Mesendoderm (in vitro differentiated cells): Measurements from ENCODE around the gene TRIP13. TPM values are rescaled to one million over a fixed set of nuclear protein-coding genes. Genes with fewer than 3 reads are reported as not detected.
"Not testable (repeated sequence)": the region's sequence is repeated elsewhere in the genome, so short reads cannot be mapped to it uniquely, and the experiment has no call there.

Experiments
- DNase-seq: peaks from one replicate; pipeline ENCODE4 v3.0.0; 2013
- H2AK5ac ChIP-seq: 2 replicates; pipeline ENCODE4 v1.6.1; 2013; ENCODE audit warnings: low read length, inconsistent platforms
- H2BK120ac ChIP-seq: 2 replicates; pipeline ENCODE4 v1.6.1; 2013; ENCODE audit warnings: low read depth, mild to moderate bottlenecking, low read length, moderate library complexity, mixed read lengths
- H2BK15ac ChIP-seq: replicated peaks from 2 replicates; pipeline ENCODE4 v1.6.1; 2013; ENCODE audit warnings: low read depth, mild to moderate bottlenecking, moderate library complexity
- H2BK5ac ChIP-seq: 2 replicates; pipeline ENCODE4 v1.6.1; 2013; ENCODE audit warnings: low read length, inconsistent platforms
- H3K18ac ChIP-seq: 2 replicates; pipeline ENCODE4 v1.6.1; 2013; ENCODE audit warnings: mild to moderate bottlenecking, low read length, mixed read lengths
- H3K23ac ChIP-seq: one replicate; pipeline ENCODE4 v1.6.1; 2013; ENCODE audit warnings: low read length
- H3K27ac ChIP-seq: 2 replicates; pipeline ENCODE4 v1.5.1; 2013; ENCODE audit warnings: low read depth, mild to moderate bottlenecking, inconsistent platforms, low read length, moderate library complexity
- H3K27me3 ChIP-seq: 2 replicates; pipeline ENCODE4 v1.6.1; 2013; ENCODE audit warnings: low read length, control low read depth, mild to moderate bottlenecking, inconsistent platforms; ENCODE audit not compliant: insufficient read depth, poor library complexity
- H3K36me3 ChIP-seq: 2 replicates; pipeline ENCODE4 v1.6.1; 2013; ENCODE audit warnings: low read length, inconsistent platforms; ENCODE audit not compliant: control insufficient read depth, insufficient read depth
- H3K4ac ChIP-seq: one replicate; pipeline ENCODE4 v1.6.1; 2013; ENCODE audit warnings: low read depth, mild to moderate bottlenecking, low read length, moderate library complexity
- H3K4me1 ChIP-seq: 2 replicates; pipeline ENCODE4 v1.6.1; 2013; ENCODE audit warnings: low read depth, low read length, inconsistent platforms; ENCODE audit not compliant: control insufficient read depth
- H3K4me2 ChIP-seq: 2 replicates; pipeline ENCODE4 v1.6.1; 2013; ENCODE audit warnings: low read length
- H3K4me3 ChIP-seq: 2 replicates; pipeline ENCODE4 v1.5.1; 2013; ENCODE audit warnings: mild to moderate bottlenecking, low read length
- H3K56ac ChIP-seq: one replicate; pipeline ENCODE4 v1.6.1; 2013; ENCODE audit warnings: low read length
- H3K79me1 ChIP-seq: 2 replicates; pipeline ENCODE4 v1.6.1; 2013; ENCODE audit warnings: low read length, inconsistent platforms
- H3K79me2 ChIP-seq: 2 replicates; pipeline ENCODE4 v1.6.1; 2013; ENCODE audit warnings: mild to moderate bottlenecking, low read length; ENCODE audit not compliant: control insufficient read depth, insufficient read depth
- H3K9ac ChIP-seq: 2 replicates; pipeline ENCODE4 v1.6.1; 2013; ENCODE audit warnings: low read length, inconsistent platforms
- H4K5ac ChIP-seq: one replicate; pipeline ENCODE4 v1.6.1; 2013; ENCODE audit warnings: low read length
- H4K8ac ChIP-seq: one replicate; pipeline ENCODE4 v1.6.1; 2013; ENCODE audit warnings: low read depth, mild to moderate bottlenecking, control low read depth, low read length, moderate library complexity
- WGBS: extraction: QIAGEN DNeasy Blood & Tissue Kit; methylation state at CpG from one replicate; pipeline ENCODE4 v1.1.7; 2013; ENCODE audit warnings: low lambda C conversion rate, missing lambda C conversion rate; ENCODE audit not compliant: insufficient coverage; ENCODE audit errors: extremely low coverage; 5-methylcytosine and 5-hydroxymethylcytosine counted together
- polyA plus RNA-seq, 2 experiments: library from polyadenylated mRNA; stranded (reverse); fragments of 200-250 nt; gene quantifications; one replicate each; pipeline ENCODE4 v1.2.3, GENCODE V29; 2013

TRIP13 gene, protein sequence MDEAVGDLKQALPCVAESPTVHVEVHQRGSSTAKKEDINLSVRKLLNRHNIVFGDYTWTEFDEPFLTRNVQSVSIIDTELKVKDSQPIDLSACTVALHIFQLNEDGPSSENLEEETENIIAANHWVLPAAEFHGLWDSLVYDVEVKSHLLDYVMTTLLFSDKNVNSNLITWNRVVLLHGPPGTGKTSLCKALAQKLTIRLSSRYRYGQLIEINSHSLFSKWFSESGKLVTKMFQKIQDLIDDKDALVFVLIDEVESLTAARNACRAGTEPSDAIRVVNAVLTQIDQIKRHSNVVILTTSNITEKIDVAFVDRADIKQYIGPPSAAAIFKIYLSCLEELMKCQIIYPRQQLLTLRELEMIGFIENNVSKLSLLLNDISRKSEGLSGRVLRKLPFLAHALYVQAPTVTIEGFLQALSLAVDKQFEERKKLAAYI
- 48.7 TPM for polyA plus RNA-seq (2013, experiment 1 of 2)
- polyA plus RNA-seq (2013, experiment 2 of 2) = 50.9 TPM

DNA sequence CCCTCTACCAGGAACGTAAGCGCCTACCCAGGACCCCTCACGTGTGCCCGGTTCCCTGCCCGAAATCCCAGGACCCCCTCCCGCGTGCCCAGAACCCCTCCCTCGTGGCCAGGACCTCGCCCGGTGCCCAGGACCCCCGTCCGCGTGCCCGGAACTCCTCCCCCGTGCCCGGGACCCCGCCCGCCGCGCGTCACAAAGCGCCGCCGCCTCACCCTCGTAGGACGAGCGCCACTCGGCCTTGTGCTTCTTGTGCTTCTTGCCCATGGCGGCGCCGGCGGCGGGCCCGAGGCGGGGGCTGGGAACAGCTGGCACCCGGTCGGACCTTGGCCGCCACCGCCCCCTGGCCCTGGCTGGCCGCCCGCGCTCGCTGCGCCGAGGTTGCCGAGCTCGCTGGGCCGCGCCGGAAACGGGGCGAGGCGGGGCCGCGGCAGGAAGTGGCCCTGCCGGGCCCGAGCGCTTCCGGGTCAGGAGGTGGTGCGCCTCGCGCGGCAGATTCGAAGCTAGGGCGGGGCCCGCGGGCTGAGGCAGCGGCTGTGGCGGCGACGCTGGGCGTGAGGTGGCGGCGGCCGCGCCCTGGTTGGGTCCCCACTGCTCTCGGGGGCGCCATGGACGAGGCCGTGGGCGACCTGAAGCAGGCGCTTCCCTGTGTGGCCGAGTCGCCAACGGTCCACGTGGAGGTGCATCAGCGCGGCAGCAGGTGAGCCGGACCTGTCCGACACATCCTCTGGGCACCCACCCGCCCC, at the start of gene TRIP13, which contains the start of gene BRD9:
TSS of gene TRIP13 (plus strand) at position 491 of the 743 bp plus-strand sequence. CDS start at position 606, 115 bp downstream.
TSS of gene BRD9 (minus strand) at position 408 of the 743 bp plus-strand sequence. CDS start at position 264, 144 bp downstream.
- Histone ChIP-seq H3K27me3 (no peaks in the 10 kb centered on the region), H3K56ac (peak within 1 kb of the TSS; percentile 98), H3K4me1 (peaks cover 4% of the 10 kb centered on the region), H3K27ac (peak within 1 kb of the TSS; percentile 49), H2BK120ac (no peak within 1 kb of the TSS), H2AK5ac (peak within 1 kb of the TSS; percentile 95), H2BK15ac (no peak within 1 kb of the TSS), H4K5ac (no peak within 1 kb of the TSS), H3K79me2 (peaks cover 57% of the 10 kb centered on the region), H3K36me3 (peaks cover 13% of the 10 kb centered on the region), H3K23ac (peak within 1 kb of the TSS; percentile 98), H4K8ac (peak within 1 kb of the TSS; percentile 58), H3K4me3 (peak within 1 kb of the TSS; percentile 95), H3K9ac (peak within 1 kb of the TSS; percentile 99), H3K4me2 (peak within 1 kb of the TSS; percentile 99), H3K18ac (peak within 1 kb of the TSS; percentile 40), H3K79me1 (peaks cover 39% of the 10 kb centered on the region), H3K4ac (peak within 1 kb of the TSS; percentile 90), H2BK5ac (peak within 1 kb of the TSS; percentile 81)
- peak; percentile 86 for DNase-seq
- WGBS = no CpG with 5 or more reads among the region's 91 CpGs

DNA sequence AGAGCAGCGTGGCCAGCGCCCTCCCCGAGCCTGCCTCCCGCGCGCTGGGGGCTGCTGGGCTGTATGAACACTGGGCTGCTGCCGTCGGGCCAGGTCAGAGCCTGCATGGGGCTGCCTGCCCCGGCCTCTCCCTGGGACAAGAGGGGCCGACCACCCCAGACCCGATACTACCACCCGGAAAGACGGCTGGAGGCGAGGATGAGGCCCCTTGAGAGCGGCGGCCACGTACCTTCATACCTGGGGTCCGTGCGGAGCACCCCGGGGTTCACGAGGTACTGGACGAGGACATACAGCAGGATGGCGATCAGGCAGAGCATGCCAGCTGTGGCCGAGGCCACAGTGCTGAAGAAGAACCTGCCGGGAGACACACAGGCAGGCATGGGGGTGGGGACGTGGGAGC, 49.3 kb upstream of the TRIP13 start:
- not testable (repeated sequence) for H4K8ac ChIP-seq, H3K4me3 ChIP-seq, H3K23ac ChIP-seq, H3K4ac ChIP-seq, H3K9ac ChIP-seq, H3K56ac ChIP-seq, H3K18ac ChIP-seq, H4K5ac ChIP-seq, H2BK15ac ChIP-seq, H2BK120ac ChIP-seq, H3K36me3 ChIP-seq, H2BK5ac ChIP-seq, H3K79me1 ChIP-seq, H3K27me3 ChIP-seq, H3K27ac ChIP-seq, H3K4me2 ChIP-seq, H2AK5ac ChIP-seq, H3K4me1 ChIP-seq, DNase-seq, H3K79me2 ChIP-seq
- no CpG with 5 or more reads among the region's 26 CpGs for WGBS

DNA sequence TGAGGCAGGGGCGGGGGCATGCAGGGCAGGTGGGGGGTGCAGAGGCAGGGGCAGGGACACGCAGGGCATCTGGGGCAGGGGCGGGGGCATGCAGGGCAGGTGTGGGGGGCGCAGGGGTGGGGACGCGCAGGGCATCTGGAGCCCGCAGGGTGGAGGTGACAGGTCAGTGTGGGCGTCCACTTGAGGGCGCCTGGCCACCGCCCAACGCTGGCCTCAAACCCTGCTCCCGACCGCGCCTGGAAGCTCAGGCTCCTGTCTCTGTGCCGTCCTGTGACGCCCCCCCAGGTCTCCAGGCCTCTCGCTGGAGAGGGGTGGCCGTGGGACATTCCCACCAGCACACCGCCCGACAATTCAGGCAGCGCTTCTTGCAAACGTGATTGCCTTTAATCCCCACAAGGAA, 48.8 kb upstream of the TRIP13 start:
- H2AK5ac ChIP-seq, H3K79me2 ChIP-seq, H3K9ac ChIP-seq, H4K8ac ChIP-seq, H2BK120ac ChIP-seq, H3K56ac ChIP-seq, H4K5ac ChIP-seq, H3K36me3 ChIP-seq, H3K4me1 ChIP-seq, H3K18ac ChIP-seq, H2BK15ac ChIP-seq, H2BK5ac ChIP-seq, H3K27ac ChIP-seq, H3K4me3 ChIP-seq, DNase-seq, H3K4me2 ChIP-seq, H3K23ac ChIP-seq, H3K27me3 ChIP-seq, H3K4ac ChIP-seq, H3K79me1 ChIP-seq: not testable (repeated sequence)
- WGBS = no CpG with 5 or more reads among the region's 22 CpGs

DNA sequence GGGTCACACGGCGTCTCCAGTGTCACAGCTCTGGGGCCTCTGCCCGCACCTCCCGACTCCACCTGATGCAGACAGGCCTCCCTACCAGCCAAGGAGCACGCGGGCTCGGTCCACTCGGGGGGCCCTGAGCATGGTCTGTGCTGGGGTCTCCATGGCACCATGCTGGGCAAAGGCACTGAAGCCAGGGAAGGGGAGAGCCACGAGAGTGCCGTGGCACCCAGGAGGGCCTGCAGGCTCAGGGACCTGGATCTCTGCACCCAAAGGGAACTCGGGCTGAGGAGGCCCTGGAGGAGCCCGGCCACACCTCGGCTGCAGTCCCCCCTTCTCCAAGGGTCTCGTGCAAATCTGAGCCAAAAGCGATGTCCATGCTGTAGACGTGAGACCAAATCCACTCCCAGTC, 48.3 kb upstream of the TRIP13 start:
- not testable (repeated sequence) for DNase-seq, H3K79me1 ChIP-seq, H4K5ac ChIP-seq, H3K27ac ChIP-seq, H3K23ac ChIP-seq, H3K4me3 ChIP-seq, H3K18ac ChIP-seq, H3K9ac ChIP-seq, H3K36me3 ChIP-seq, H3K4me2 ChIP-seq, H4K8ac ChIP-seq, H2BK120ac ChIP-seq, H2AK5ac ChIP-seq, H3K4me1 ChIP-seq, H3K27me3 ChIP-seq, H3K79me2 ChIP-seq, H3K56ac ChIP-seq, H3K4ac ChIP-seq, H2BK15ac ChIP-seq, H2BK5ac ChIP-seq
- no CpG with 5 or more reads among the region's 16 CpGs for WGBS

DNA sequence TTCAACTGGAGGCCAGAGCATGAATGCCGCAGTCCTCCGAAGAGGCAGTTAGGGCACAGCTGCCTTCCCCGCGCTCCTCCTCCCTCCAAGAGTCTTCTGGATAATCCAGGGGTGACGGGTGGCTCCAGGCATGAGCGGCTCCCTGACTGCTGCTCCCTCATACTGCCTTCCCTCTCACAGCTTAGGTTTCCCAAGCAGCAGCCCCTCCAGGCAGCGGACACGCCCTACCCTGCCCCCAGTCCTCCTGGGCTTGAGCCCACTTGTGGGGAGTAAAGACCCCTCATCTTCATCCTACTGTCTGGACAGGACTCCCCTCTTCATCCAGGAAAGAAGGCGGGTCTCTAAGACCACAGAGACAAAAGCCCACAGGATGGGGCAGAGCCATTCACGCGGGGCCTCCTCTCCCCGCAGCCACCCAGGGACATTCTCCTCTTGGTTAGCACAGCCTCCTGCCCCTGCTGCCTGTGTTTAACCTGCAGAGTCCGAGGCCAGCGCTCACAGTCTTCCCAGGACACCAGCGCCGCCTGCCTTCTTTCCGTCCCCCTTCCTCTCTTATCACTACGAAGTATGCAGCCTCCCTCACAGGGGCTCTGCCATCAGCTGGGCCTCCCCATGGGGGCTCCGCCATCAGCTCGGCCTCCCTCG, 47.5 kb upstream of the TRIP13 start:
- H3K4me2 ChIP-seq, H3K27ac ChIP-seq, H2BK5ac ChIP-seq, H2BK15ac ChIP-seq, H3K56ac ChIP-seq, H3K79me1 ChIP-seq, H4K5ac ChIP-seq, H3K18ac ChIP-seq, H3K36me3 ChIP-seq, H3K23ac ChIP-seq, H3K4ac ChIP-seq, H3K4me3 ChIP-seq, H3K27me3 ChIP-seq, H2BK120ac ChIP-seq, H3K9ac ChIP-seq, H3K4me1 ChIP-seq, H3K79me2 ChIP-seq, H2AK5ac ChIP-seq, DNase-seq, H4K8ac ChIP-seq: not testable (repeated sequence)
- WGBS = no CpG with 5 or more reads among the region's 21 CpGs
